PC-3 (cell line): ENCODE results near the gene EXOC6B. TPM values are rescaled to one million over a fixed set of nuclear protein-coding genes. Genes with fewer than 3 reads are reported as not detected.

Source experiments
- ATAC-seq: fragments of 200-7000 bp; cut with Tn5 transposase; 2 replicates; pipeline ENCODE4 v1.9.1; 2020; ENCODE audit warnings: mild to moderate bottlenecking, moderate library complexity
- BruUV-seq: library from RNA; stranded (reverse); fragments of 400-500 nt; replicated peaks from 2 replicates; lab custom pipeline; 2021; lab: Mats Ljungman, UMichigan
- CTCF ChIA-PET: fragments of 300-600 bp; sonication (Branson Sonifier 250); formaldehyde crosslinking; loops from one replicate; lab custom pipeline; 2022; ENCODE audit warnings: antibody characterized with exemption; lab: Charles Lee
- POLR2A ChIA-PET: fragments of 300-600 bp; sonication (Branson Sonifier 250); formaldehyde crosslinking; loops from one replicate; lab custom pipeline; 2022; ENCODE audit warnings: antibody characterized with exemption; ENCODE audit not compliant: unreplicated experiment; lab: Charles Lee
- DNase-seq: peaks from one replicate; pipeline ENCODE4 v3.0.0-alpha.2; 2015
- H2AFZ ChIP-seq: fragments of 300-600 bp; sonication (generic); 2 replicates; pipeline ENCODE4 v1.6.0; 2016; ENCODE audit warnings: antibody characterized with exemption, low read length
- H3F3A ChIP-seq: fragments of 300-600 bp; sonication (generic); one replicate; pipeline ENCODE4 v1.6.0; 2017; ENCODE audit warnings: antibody characterized with exemption, low read length, control low read depth, mild to moderate bottlenecking; ENCODE audit not compliant: unreplicated experiment
- H3K27ac ChIP-seq: fragments of 300-600 bp; sonication (generic); 2 replicates; pipeline ENCODE4 v1.5.1; 2016; ENCODE audit warnings: mild to moderate bottlenecking, low read length
- H3K27me3 ChIP-seq: fragments of 300-600 bp; sonication (generic); 2 replicates; pipeline ENCODE4 v1.6.1; 2016; ENCODE audit warnings: low read length, mixed read lengths
- H3K36me3 ChIP-seq: fragments of 300-600 bp; sonication (generic); 2 replicates; pipeline ENCODE4 v1.6.1; 2016; ENCODE audit warnings: low read depth, mixed run types, low read length, mixed read lengths
- H3K4me1 ChIP-seq: fragments of 300-600 bp; sonication (generic); 2 replicates; pipeline ENCODE4 v1.5.1; 2016; ENCODE audit warnings: low read length; ENCODE audit not compliant: insufficient read depth
- H3K4me2 ChIP-seq: fragments of 300-600 bp; sonication (generic); 2 replicates; pipeline ENCODE4 v1.6.0; 2016; ENCODE audit warnings: low read length
- H3K4me3 ChIP-seq: fragments of 300-600 bp; sonication (generic); 2 replicates; pipeline ENCODE4 v1.5.1; 2016; ENCODE audit warnings: mild to moderate bottlenecking, low read length, mixed read lengths
- H3K79me2 ChIP-seq: fragments of 300-600 bp; sonication (generic); 2 replicates; pipeline ENCODE4 v1.6.1; 2017; ENCODE audit warnings: low read length, mixed read lengths
- H3K9ac ChIP-seq: fragments of 300-600 bp; sonication (generic); 2 replicates; pipeline ENCODE4 v1.6.0; 2016; ENCODE audit warnings: mild to moderate bottlenecking, low read length
- H3K9me2 ChIP-seq: fragments of 300-600 bp; sonication (generic); replicated peaks from 2 replicates; pipeline ENCODE4 v1.6.1; 2016; ENCODE audit warnings: mixed run types, low read length, mixed read lengths
- H3K9me3 ChIP-seq: fragments of 300-600 bp; sonication (generic); 2 replicates; pipeline ENCODE4 v1.6.1; 2016; ENCODE audit warnings: low read length, mixed read lengths
- H4K20me1 ChIP-seq: fragments of 300-600 bp; sonication (generic); 2 replicates; pipeline ENCODE4 v1.6.1; 2016; ENCODE audit warnings: low read length, mixed read lengths
- EZH2 ChIP-seq: fragments of 300-600 bp; sonication (generic); IDR thresholded peaks from one replicate; pipeline ENCODE4 v1.6.1; 2017; ENCODE audit warnings: antibody characterized with exemption, mild to moderate bottlenecking, low read length; ENCODE audit not compliant: unreplicated experiment
- EZH2phosphoT487 ChIP-seq: fragments of 300-600 bp; sonication (generic); IDR thresholded peaks from 2 replicates; pipeline ENCODE4 v1.6.1; 2018; ENCODE audit warnings: mild to moderate bottlenecking, antibody characterized with exemption, low read length, borderline replicate concordance
- intact Hi-C: fragments of 100-400 bp; cut with micrococcal nuclease; formaldehyde crosslinking; loops from 2 replicates; pipeline ENCODE4 v1.9.0; 2023
- total RNA-seq: library from RNA; depleted of rRNA; stranded (reverse); fragments of >200 nt; gene quantifications from 2 replicates; pipeline ENCODE4 v1.2.3, GENCODE V29; 2014
- TF ChIP-seq, protein P1 (sequence below): fragments of 300-600 bp; sonication (generic); conservative IDR thresholded peaks from 2 replicates; pipeline ENCODE4 v1.5.1; 2017; ENCODE audit warnings: antibody characterized with exemption, low read depth, mild to moderate bottlenecking, low read length

Gene EXOC6B
- total RNA-seq, 1 experiment from 2014 or later = 13.9 TPM

DNA sequence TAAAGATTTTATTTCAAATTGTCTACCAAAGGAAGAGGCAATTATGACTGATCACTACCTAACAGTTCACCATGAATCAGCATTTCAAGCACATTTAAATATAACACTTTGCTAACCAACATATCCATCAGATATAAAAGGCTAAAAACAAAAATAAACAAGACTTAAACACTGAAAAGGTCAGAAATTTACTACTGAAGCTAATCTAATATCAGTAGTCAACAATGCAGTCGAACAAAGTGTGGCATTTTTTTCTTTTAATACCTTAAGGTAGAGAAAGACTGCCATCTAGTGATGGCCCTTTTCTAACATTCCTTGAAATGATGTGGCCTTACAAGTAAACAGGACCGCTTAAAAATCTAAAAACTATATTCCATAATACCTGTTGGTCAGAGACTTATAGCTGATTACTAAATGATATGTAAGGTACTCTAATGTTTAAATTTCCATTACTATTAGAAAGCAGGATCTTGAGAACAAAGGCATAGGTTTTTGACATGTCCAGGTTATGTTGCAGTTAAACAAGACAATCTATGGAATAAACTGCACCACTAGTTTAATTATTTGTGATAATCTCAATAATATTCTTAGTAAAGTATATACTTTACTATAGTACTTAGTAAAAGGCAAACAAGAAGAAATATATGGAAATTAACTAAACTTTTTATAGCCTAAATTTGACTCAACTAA is 80.0 kb downstream of the EXOC6B start:
- intact Hi-C loops = loop anchor here (1.0 to 10.0 kb wide), 5 partner anchors 137 to 1201 kb away; no protein-coding TSS in a partner anchor
- Histone ChIP-seq H3K36me3 (no peaks in the 10 kb centered on the region), H3K27ac (no peak overlapping the region), H3F3A (no peaks in the 10 kb centered on the region), H3K27me3 (no peaks in the 10 kb centered on the region), H3K9ac (no peak overlapping the region), H2AFZ (no peak overlapping the region), H3K9me3 (no peaks in the 10 kb centered on the region), H4K20me1 (peaks cover 6% of the 10 kb centered on the region), H3K4me1 (peaks cover 19% of the 10 kb centered on the region), H3K4me2 (no peak overlapping the region), H3K79me2 (no peaks in the 10 kb centered on the region), H3K9me2 (no peaks in the 10 kb centered on the region), H3K4me3 (no peak overlapping the region)
- DNase-seq (peak; percentile 85), ATAC-seq (peak; percentile 57)
- no peak for TF ChIP-seq EZH2phosphoT487
- TF ChIP-seq, protein P1, sequence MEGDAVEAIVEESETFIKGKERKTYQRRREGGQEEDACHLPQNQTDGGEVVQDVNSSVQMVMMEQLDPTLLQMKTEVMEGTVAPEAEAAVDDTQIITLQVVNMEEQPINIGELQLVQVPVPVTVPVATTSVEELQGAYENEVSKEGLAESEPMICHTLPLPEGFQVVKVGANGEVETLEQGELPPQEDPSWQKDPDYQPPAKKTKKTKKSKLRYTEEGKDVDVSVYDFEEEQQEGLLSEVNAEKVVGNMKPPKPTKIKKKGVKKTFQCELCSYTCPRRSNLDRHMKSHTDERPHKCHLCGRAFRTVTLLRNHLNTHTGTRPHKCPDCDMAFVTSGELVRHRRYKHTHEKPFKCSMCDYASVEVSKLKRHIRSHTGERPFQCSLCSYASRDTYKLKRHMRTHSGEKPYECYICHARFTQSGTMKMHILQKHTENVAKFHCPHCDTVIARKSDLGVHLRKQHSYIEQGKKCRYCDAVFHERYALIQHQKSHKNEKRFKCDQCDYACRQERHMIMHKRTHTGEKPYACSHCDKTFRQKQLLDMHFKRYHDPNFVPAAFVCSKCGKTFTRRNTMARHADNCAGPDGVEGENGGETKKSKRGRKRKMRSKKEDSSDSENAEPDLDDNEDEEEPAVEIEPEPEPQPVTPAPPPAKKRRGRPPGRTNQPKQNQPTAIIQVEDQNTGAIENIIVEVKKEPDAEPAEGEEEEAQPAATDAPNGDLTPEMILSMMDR = peak; percentile 92
- CTCF ChIA-PET = interaction anchor here (0.6 to 1.1 kb wide), 5 partner anchors 30 to 1414 kb away, joined by 3 to 8 read pairs (median 4); partner anchors contain the start of gene ZNF638
- POLR2A ChIA-PET = no interaction called here
- BruUV-seq = no TSS peak

GRCh38 chr2:72744049-72744448 is 81.8 kb downstream of the EXOC6B start:
- Histone ChIP-seq H3K4me1 (peaks cover 19% of the 10 kb centered on the region), H3F3A (no peaks in the 10 kb centered on the region), H4K20me1 (peaks cover 6% of the 10 kb centered on the region), H3K4me3 (no peak overlapping the region), H2AFZ (no peak overlapping the region), H3K27ac (no peak overlapping the region), H3K4me2 (peak overlapping the region; percentile 48), H3K9me2 (no peaks in the 10 kb centered on the region), H3K79me2 (no peaks in the 10 kb centered on the region), H3K9me3 (no peaks in the 10 kb centered on the region), H3K36me3 (no peaks in the 10 kb centered on the region), H3K27me3 (no peaks in the 10 kb centered on the region), H3K9ac (no peak overlapping the region)
- no peak for TF ChIP-seq EZH2phosphoT487
- TF ChIP-seq, protein P1 = no peak
- TF ChIP-seq EZH2 = no peak
- ChIA-PET CTCF (no interaction called here), POLR2A (no interaction called here)
- no TSS peak for BruUV-seq
- intact Hi-C loops = loop anchor here (2.0 to 10.0 kb wide), 3 partner anchors 135 to 1199 kb away; no protein-coding TSS in a partner anchor
- DNase-seq = peak; percentile 50
- peak; percentile 55 for ATAC-seq

- peak; percentile 89 for ATAC-seq
- POLR2A ChIA-PET = no interaction called here
- intact Hi-C loops = loop anchor here (10.0 kb wide), 1 partner anchor 1199 kb away; no protein-coding TSS in a partner anchor
These were observed 82.4 kb downstream of the EXOC6B start for GRCh38 chr2:72743481-72743880.

More at GRCh38 chr2:72743481-72743880, 82.4 kb downstream of the EXOC6B start:
- H4K20me1 ChIP-seq = peaks cover 6% of the 10 kb centered on the region
- CTCF ChIA-PET = no interaction called here
- no peak overlapping the region for H3K4me3 ChIP-seq
- H3K9me3 ChIP-seq = no peaks in the 10 kb centered on the region
- H3K9me2 ChIP-seq = no peaks in the 10 kb centered on the region
- H3K27me3 ChIP-seq = no peaks in the 10 kb centered on the region
- no peaks in the 10 kb centered on the region for H3K36me3 ChIP-seq
- no peaks in the 10 kb centered on the region for H3F3A ChIP-seq
- peak overlapping the region; percentile 48 for H3K4me2 ChIP-seq
- DNase-seq = peak; percentile 55
- no peak overlapping the region for H3K9ac ChIP-seq
- H3K79me2 ChIP-seq = no peaks in the 10 kb centered on the region
- TF ChIP-seq EZH2phosphoT487 (no peak), EZH2 (no peak)
- TF ChIP-seq, protein P1 = no peak
- no peak overlapping the region for H2AFZ ChIP-seq
- no peak overlapping the region for H3K27ac ChIP-seq
- peaks cover 19% of the 10 kb centered on the region for H3K4me1 ChIP-seq
- BruUV-seq = no TSS peak
